WTC11 (cell line): ENCODE results near the gene NPY. TPM values are rescaled to one million over a fixed set of nuclear protein-coding genes. Genes with fewer than 3 reads are reported as not detected.

ENCODE experiments used
- ATAC-seq: fragments of 200-7000 bp; cut with Tn5 transposase; 2 replicates; pipeline ENCODE4 v1.10.0; 2021; ENCODE audit warnings: mild to moderate bottlenecking, moderate library complexity
- CTCF ChIA-PET: fragments of 300-600 bp; sonication (Branson Sonifier 250); formaldehyde crosslinking; loops from one replicate; lab custom pipeline; 2021; ENCODE audit warnings: antibody characterized with exemption; lab: Charles Lee
- POLR2A ChIA-PET: fragments of 350-600 bp; sonication (Branson Sonifier 250); formaldehyde crosslinking; loops from one replicate; lab custom pipeline; 2021; ENCODE audit warnings: antibody characterized with exemption; lab: Charles Lee
- DNase-seq: peaks from one replicate; pipeline ENCODE4 v3.0.0; 2021; ENCODE audit warnings: low spot score
- H3K27ac Mint-ChIP-seq: 2 replicates; pipeline ENCODE4 v1.8.0; 2021; ENCODE audit warnings: mixed read lengths
- H3K27me3 Mint-ChIP-seq: 2 replicates; pipeline ENCODE4 v1.8.0; 2021; ENCODE audit warnings: low read depth, mild to moderate bottlenecking, moderate library complexity, mixed read lengths
- H3K36me3 Mint-ChIP-seq: 2 replicates; pipeline ENCODE4 v1.8.0; 2021; ENCODE audit warnings: mixed read lengths
- H3K4me1 Mint-ChIP-seq: 2 replicates; pipeline ENCODE4 v1.8.0; 2022; ENCODE audit warnings: mixed read lengths
- H3K4me3 Mint-ChIP-seq: 2 replicates; pipeline ENCODE4 v1.8.0; 2021; ENCODE audit warnings: mild to moderate bottlenecking, moderate library complexity, mixed read lengths
- H3K9me3 Mint-ChIP-seq: 2 replicates; pipeline ENCODE4 v1.8.0; 2021; ENCODE audit warnings: mixed read lengths
- FOXK1 ChIP-seq: sonication (generic); formaldehyde crosslinking; IDR thresholded peaks from 2 replicates; pipeline ENCODE4 v1.8.0; 2022; ENCODE audit warnings: mild to moderate bottlenecking, moderate library complexity, missing genetic modification reagents
- FOXP1 ChIP-seq: sonication (generic); formaldehyde crosslinking; IDR thresholded peaks from 2 replicates; pipeline ENCODE4 v1.8.0; 2022; ENCODE audit warnings: missing genetic modification reagents, mild to moderate bottlenecking, moderate library complexity, borderline replicate concordance
- NR2C2 ChIP-seq: sonication (generic); formaldehyde crosslinking; IDR thresholded peaks from 2 replicates; pipeline ENCODE4 v1.8.0; 2022; ENCODE audit warnings: mild to moderate bottlenecking, missing genetic modification reagents
- SOX15 ChIP-seq: fragments of 250-450 bp; sonication (Bioruptor Pico); IDR thresholded peaks from 2 replicates; pipeline ENCODE4 v1.9.0; 2021; ENCODE audit warnings: mild to moderate bottlenecking
- TP53 ChIP-seq: sonication (generic); formaldehyde crosslinking; IDR thresholded peaks from 2 replicates; pipeline ENCODE4 v1.8.1; 2023; ENCODE audit warnings: mild to moderate bottlenecking, missing genetic modification reagents
- total RNA-seq: library from RNA; stranded (reverse); gene quantifications from 3 replicates; pipeline ENCODE4 v1.2.3, GENCODE V29; 2021
- TF ChIP-seq, protein P1 (sequence below): fragments of 250-450 bp; sonication (Bioruptor Pico); IDR thresholded peaks from 2 replicates; pipeline ENCODE4 v1.9.0; 2021; ENCODE audit warnings: mild to moderate bottlenecking, borderline replicate concordance
- TF ChIP-seq, protein P2 (sequence below): fragments of 250-450 bp; sonication (Bioruptor Pico); IDR thresholded peaks from 2 replicates; pipeline ENCODE4 v1.8.0; 2021; ENCODE audit warnings: mild to moderate bottlenecking
- TF ChIP-seq, protein P3 (sequence below): sonication (generic); formaldehyde crosslinking; IDR thresholded peaks from 2 replicates; pipeline ENCODE4 v1.8.1; 2023; ENCODE audit warnings: mild to moderate bottlenecking, missing genetic modification reagents, moderate library complexity
- TF ChIP-seq, protein P4 (sequence below): sonication (generic); formaldehyde crosslinking; IDR thresholded peaks from 2 replicates; pipeline ENCODE4 v1.8.1; 2022; ENCODE audit warnings: missing genetic modification reagents, borderline replicate concordance
- TF ChIP-seq, protein P5 (sequence below): sonication (generic); formaldehyde crosslinking; IDR thresholded peaks from 2 replicates; pipeline ENCODE4 v1.8.0; 2022; ENCODE audit warnings: missing genetic modification reagents
- TF ChIP-seq, protein P6 (sequence below): sonication (generic); formaldehyde crosslinking; conservative IDR thresholded peaks from 2 replicates; pipeline ENCODE4 v1.8.1; 2022; ENCODE audit warnings: mild to moderate bottlenecking, missing genetic modification reagents
- TF ChIP-seq, protein P7 (sequence below): sonication (generic); formaldehyde crosslinking; IDR thresholded peaks from 2 replicates; pipeline ENCODE4 v1.8.0; 2022; ENCODE audit warnings: mild to moderate bottlenecking, missing genetic modification reagents
- TF ChIP-seq, protein P8 (sequence below): fragments of 250-450 bp; sonication (Bioruptor Pico); IDR thresholded peaks from 2 replicates; pipeline ENCODE4 v2.1.2; 2022; ENCODE audit warnings: mild to moderate bottlenecking, moderate library complexity

Gene NPY
- total RNA-seq, 1 experiment from 2014 or later, result 0.63 TPM

DNA sequence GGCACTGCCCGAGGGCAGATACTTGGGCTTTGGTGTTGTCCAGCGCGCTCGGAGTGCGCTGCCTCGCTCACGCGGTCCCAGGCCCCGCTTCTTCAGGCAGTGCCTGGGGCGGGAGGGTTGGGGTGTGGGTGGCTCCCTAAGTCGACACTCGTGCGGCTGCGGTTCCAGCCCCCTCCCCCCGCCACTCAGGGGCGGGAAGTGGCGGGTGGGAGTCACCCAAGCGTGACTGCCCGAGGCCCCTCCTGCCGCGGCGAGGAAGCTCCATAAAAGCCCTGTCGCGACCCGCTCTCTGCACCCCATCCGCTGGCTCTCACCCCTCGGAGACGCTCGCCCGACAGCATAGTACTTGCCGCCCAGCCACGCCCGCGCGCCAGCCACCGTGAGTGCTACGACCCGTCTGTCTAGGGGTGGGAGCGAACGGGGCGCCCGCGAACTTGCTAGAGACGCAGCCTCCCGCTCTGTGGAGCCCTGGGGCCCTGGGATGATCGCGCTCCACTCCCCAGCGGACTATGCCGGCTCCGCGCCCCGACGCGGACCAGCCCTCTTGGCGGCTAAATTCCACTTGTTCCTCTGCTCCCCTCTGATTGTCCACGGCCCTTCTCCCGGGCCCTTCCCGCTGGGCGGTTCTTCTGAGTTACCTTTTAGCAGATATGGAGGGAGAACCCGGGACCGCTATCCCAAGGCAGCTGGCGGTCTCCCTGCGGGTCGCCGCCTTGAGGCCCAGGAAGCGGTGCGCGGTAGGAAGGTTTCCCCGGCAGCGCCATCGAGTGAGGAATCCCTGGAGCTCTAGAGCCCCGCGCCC is at the start of gene NPY (continued):
- TF ChIP-seq, protein P1, sequence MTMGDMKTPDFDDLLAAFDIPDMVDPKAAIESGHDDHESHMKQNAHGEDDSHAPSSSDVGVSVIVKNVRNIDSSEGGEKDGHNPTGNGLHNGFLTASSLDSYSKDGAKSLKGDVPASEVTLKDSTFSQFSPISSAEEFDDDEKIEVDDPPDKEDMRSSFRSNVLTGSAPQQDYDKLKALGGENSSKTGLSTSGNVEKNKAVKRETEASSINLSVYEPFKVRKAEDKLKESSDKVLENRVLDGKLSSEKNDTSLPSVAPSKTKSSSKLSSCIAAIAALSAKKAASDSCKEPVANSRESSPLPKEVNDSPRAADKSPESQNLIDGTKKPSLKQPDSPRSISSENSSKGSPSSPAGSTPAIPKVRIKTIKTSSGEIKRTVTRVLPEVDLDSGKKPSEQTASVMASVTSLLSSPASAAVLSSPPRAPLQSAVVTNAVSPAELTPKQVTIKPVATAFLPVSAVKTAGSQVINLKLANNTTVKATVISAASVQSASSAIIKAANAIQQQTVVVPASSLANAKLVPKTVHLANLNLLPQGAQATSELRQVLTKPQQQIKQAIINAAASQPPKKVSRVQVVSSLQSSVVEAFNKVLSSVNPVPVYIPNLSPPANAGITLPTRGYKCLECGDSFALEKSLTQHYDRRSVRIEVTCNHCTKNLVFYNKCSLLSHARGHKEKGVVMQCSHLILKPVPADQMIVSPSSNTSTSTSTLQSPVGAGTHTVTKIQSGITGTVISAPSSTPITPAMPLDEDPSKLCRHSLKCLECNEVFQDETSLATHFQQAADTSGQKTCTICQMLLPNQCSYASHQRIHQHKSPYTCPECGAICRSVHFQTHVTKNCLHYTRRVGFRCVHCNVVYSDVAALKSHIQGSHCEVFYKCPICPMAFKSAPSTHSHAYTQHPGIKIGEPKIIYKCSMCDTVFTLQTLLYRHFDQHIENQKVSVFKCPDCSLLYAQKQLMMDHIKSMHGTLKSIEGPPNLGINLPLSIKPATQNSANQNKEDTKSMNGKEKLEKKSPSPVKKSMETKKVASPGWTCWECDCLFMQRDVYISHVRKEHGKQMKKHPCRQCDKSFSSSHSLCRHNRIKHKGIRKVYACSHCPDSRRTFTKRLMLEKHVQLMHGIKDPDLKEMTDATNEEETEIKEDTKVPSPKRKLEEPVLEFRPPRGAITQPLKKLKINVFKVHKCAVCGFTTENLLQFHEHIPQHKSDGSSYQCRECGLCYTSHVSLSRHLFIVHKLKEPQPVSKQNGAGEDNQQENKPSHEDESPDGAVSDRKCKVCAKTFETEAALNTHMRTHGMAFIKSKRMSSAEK (CRISPR knock-in tag), result no peak
- no peak for TF ChIP-seq SOX15 (CRISPR knock-in tag)
- 0 out of 2 replicates have a peak, but pooled peaks have one; percentile 19 for TF ChIP-seq TP53 (CRISPR knock-in tag)
- TF ChIP-seq, protein P2, sequence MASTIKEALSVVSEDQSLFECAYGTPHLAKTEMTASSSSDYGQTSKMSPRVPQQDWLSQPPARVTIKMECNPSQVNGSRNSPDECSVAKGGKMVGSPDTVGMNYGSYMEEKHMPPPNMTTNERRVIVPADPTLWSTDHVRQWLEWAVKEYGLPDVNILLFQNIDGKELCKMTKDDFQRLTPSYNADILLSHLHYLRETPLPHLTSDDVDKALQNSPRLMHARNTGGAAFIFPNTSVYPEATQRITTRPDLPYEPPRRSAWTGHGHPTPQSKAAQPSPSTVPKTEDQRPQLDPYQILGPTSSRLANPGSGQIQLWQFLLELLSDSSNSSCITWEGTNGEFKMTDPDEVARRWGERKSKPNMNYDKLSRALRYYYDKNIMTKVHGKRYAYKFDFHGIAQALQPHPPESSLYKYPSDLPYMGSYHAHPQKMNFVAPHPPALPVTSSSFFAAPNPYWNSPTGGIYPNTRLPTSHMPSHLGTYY (CRISPR knock-in tag), result no peak
- TF ChIP-seq, protein P3, sequence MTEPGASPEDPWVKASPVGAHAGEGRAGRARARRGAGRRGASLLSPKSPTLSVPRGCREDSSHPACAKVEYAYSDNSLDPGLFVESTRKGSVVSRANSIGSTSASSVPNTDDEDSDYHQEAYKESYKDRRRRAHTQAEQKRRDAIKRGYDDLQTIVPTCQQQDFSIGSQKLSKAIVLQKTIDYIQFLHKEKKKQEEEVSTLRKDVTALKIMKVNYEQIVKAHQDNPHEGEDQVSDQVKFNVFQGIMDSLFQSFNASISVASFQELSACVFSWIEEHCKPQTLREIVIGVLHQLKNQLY, result no peak
- TF ChIP-seq, protein P4, sequence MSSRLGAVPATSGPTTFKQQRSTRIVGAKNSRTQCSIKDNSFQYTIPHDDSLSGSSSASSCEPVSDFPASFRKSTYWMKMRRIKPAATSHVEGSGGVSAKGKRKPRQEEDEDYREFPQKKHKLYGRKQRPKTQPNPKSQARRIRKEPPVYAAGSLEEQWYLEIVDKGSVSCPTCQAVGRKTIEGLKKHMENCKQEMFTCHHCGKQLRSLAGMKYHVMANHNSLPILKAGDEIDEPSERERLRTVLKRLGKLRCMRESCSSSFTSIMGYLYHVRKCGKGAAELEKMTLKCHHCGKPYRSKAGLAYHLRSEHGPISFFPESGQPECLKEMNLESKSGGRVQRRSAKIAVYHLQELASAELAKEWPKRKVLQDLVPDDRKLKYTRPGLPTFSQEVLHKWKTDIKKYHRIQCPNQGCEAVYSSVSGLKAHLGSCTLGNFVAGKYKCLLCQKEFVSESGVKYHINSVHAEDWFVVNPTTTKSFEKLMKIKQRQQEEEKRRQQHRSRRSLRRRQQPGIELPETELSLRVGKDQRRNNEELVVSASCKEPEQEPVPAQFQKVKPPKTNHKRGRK, result no peak
- no peak for TF ChIP-seq FOXP1 (CRISPR knock-in tag)

DNA sequence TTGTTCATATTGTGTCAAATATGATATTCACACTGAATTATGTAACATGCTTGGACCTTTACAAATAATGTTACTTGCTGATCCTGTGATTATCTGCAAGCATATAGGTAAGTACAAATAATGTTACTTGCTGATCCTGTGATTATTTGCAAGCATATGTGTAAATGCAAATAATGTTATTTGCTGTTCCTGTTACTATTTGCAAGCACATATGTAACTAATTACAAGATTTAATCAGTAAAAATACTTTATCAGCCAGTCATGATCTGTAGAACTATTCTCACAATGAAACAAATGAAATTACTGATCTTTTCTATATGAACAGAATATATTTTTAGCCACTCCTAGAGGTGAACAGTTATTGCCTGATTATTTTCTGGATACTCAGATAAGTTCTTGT is 44.7 kb upstream of the NPY start:
- no peaks in the 10 kb centered on the region for H3K27me3 Mint-ChIP-seq
- peaks cover 24% of the 10 kb centered on the region for H3K4me1 Mint-ChIP-seq
- TF ChIP-seq, protein P5, sequence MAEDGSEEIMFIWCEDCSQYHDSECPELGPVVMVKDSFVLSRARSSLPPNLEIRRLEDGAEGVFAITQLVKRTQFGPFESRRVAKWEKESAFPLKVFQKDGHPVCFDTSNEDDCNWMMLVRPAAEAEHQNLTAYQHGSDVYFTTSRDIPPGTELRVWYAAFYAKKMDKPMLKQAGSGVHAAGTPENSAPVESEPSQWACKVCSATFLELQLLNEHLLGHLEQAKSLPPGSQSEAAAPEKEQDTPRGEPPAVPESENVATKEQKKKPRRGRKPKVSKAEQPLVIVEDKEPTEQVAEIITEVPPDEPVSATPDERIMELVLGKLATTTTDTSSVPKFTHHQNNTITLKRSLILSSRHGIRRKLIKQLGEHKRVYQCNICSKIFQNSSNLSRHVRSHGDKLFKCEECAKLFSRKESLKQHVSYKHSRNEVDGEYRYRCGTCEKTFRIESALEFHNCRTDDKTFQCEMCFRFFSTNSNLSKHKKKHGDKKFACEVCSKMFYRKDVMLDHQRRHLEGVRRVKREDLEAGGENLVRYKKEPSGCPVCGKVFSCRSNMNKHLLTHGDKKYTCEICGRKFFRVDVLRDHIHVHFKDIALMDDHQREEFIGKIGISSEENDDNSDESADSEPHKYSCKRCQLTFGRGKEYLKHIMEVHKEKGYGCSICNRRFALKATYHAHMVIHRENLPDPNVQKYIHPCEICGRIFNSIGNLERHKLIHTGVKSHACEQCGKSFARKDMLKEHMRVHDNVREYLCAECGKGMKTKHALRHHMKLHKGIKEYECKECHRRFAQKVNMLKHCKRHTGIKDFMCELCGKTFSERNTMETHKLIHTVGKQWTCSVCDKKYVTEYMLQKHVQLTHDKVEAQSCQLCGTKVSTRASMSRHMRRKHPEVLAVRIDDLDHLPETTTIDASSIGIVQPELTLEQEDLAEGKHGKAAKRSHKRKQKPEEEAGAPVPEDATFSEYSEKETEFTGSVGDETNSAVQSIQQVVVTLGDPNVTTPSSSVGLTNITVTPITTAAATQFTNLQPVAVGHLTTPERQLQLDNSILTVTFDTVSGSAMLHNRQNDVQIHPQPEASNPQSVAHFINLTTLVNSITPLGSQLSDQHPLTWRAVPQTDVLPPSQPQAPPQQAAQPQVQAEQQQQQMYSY (CRISPR knock-in tag), result no peak
- TF ChIP-seq, protein P6, sequence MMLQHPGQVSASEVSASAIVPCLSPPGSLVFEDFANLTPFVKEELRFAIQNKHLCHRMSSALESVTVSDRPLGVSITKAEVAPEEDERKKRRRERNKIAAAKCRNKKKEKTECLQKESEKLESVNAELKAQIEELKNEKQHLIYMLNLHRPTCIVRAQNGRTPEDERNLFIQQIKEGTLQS (CRISPR knock-in tag), result no peak
- no peak for TF ChIP-seq FOXK1 (CRISPR knock-in tag)
- TF ChIP-seq, protein P7, sequence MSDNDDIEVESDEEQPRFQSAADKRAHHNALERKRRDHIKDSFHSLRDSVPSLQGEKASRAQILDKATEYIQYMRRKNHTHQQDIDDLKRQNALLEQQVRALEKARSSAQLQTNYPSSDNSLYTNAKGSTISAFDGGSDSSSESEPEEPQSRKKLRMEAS, result no peak
- TF ChIP-seq, protein P8, sequence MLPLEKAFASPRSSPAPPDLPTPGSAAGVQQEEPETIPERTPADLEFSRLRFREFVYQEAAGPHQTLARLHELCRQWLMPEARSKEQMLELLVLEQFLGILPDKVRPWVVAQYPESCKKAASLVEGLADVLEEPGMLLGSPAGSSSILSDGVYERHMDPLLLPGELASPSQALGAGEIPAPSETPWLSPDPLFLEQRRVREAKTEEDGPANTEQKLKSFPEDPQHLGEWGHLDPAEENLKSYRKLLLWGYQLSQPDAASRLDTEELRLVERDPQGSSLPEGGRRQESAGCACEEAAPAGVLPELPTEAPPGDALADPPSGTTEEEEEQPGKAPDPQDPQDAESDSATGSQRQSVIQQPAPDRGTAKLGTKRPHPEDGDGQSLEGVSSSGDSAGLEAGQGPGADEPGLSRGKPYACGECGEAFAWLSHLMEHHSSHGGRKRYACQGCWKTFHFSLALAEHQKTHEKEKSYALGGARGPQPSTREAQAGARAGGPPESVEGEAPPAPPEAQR (CRISPR knock-in tag), result no peak
- no peak for TF ChIP-seq NR2C2 (CRISPR knock-in tag)
- CTCF ChIA-PET, result no interaction called here
- H3K27ac Mint-ChIP-seq, result no peak overlapping the region
- no peak for ATAC-seq
- H3K36me3 Mint-ChIP-seq, result no peaks in the 10 kb centered on the region
- H3K9me3 Mint-ChIP-seq, result no peaks in the 10 kb centered on the region
- POLR2A ChIA-PET, result interaction anchor here (0.7 kb wide), 1 partner anchor 996 kb away, joined by 3 read pairs; no protein-coding TSS in a partner anchor
- no peak overlapping the region for H3K4me3 Mint-ChIP-seq
- no peak for DNase-seq
